Measurements from ENCODE around the gene ZC3H14.

ZC3H14 gene

DNA sequence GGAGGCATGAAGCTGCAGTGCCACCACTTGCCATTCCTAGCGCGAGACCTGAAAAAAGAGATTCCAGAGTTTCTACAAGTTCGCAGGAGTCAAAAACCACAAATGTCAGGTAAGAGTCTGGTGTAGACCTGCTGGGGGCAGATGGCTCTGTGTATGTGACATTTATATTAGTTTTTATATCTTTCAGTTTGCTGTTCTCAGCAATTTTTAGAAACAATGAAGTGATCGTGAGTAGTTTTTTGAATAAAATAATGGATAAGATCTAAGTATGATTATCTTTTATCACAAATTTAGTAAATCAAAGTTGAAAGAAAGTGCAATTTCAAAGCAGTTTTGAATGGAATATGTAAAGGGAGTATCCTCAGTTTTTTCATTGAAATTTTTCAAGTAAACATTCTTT, 9.3 kb downstream of the ZC3H14 start:
- H3K4me3 ChIP-seq (ENCODE audit: low read depth, low read length) = no peak overlapping the region
- TF ChIP-seq, protein P1, sequence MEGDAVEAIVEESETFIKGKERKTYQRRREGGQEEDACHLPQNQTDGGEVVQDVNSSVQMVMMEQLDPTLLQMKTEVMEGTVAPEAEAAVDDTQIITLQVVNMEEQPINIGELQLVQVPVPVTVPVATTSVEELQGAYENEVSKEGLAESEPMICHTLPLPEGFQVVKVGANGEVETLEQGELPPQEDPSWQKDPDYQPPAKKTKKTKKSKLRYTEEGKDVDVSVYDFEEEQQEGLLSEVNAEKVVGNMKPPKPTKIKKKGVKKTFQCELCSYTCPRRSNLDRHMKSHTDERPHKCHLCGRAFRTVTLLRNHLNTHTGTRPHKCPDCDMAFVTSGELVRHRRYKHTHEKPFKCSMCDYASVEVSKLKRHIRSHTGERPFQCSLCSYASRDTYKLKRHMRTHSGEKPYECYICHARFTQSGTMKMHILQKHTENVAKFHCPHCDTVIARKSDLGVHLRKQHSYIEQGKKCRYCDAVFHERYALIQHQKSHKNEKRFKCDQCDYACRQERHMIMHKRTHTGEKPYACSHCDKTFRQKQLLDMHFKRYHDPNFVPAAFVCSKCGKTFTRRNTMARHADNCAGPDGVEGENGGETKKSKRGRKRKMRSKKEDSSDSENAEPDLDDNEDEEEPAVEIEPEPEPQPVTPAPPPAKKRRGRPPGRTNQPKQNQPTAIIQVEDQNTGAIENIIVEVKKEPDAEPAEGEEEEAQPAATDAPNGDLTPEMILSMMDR (IDR thresholded peaks at IDR 0.05; ENCODE audit: insufficient read depth, low read length, missing control alignments) = no peak
- POLR2A ChIA-PET = no interaction called here
- no peak for DNase-seq (ENCODE audit: low read depth, low spot score)
- CTCF ChIA-PET = no interaction called here

DNA sequence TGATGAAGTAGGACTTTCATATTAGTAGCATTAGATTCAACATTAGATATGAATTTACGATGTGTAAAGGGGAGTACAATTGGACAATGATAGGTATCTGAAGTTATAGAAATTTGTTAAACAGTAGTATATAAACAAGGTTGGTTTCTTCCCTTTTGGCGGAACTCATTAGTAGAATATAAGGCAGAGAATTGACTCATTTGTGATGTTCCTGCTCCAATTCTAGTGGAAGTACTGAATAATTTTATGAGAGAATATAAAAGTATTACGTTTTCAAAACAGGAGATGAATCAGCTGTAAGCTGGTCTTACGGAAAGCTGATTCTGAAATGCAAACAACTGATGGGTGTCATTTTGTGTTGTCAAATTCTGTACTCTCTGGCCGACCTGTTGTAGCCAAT, 13.4 kb downstream of the ZC3H14 start:
- TF ChIP-seq, protein P1 (IDR thresholded peaks at IDR 0.05; ENCODE audit: insufficient read depth, low read length, missing control alignments) = no peak
- no peak for DNase-seq (ENCODE audit: low read depth, low spot score)
- POLR2A ChIA-PET = no interaction called here
- CTCF ChIA-PET = no interaction called here
- H3K4me3 ChIP-seq (ENCODE audit: low read depth, low read length) = no peak overlapping the region

DNA sequence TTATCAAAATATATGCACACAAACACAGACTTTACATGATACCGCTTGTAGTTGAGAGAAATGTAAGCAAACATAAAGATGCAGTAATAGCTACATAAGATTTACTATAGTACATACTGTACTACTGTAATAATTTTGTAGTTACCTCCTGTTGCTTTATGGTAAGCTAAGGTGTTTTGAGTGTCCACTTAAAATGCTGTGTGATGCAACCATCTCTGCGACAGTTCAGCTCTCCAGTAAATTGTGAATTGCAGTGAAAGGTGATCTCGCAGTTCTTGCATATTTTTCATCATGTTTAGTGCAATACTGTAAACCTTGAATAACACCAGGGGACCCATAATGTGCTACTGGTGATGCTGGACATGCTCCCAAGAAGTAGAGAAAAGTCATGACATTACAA, 21.6 kb downstream of the ZC3H14 start:
- TF ChIP-seq, protein P1 (IDR thresholded peaks at IDR 0.05; ENCODE audit: insufficient read depth, low read length, missing control alignments) = no peak
- ChIA-PET CTCF (interaction anchor here (0.8 kb wide), 1 partner anchor 10 kb away, joined by 3 read pairs; no protein-coding TSS in a partner anchor), POLR2A (no interaction called here)
- no peak for DNase-seq (ENCODE audit: low read depth, low spot score)
- H3K4me3 ChIP-seq (ENCODE audit: low read depth, low read length) = no peak overlapping the region

DNA sequence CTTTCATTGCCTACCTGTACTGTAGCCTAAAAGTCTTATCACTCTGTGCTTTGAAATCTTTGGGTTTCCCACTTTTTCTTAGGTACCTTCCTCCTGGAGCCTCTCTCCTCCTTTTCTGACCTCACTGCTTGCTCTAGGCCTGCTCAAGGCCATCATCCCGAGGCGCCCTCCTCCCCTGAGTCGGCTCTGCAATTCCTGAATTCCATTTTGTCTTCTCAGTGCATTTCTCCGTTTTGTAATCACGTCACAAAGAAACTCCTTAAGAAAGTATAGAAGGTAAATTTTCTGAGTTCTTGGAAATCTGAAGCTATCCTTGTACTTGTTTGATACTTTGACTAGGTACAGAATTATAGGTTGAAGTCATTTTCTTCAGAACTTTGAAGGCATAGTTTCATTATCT, 25.2 kb downstream of the ZC3H14 start:
- DNase-seq (ENCODE audit: low read depth, low spot score) = no peak
- TF ChIP-seq, protein P1 (IDR thresholded peaks at IDR 0.05; ENCODE audit: insufficient read depth, low read length, missing control alignments) = no peak
- ChIA-PET CTCF (no interaction called here), POLR2A (no interaction called here)
- H3K4me3 ChIP-seq (ENCODE audit: low read depth, low read length) = no peak overlapping the region

DNA sequence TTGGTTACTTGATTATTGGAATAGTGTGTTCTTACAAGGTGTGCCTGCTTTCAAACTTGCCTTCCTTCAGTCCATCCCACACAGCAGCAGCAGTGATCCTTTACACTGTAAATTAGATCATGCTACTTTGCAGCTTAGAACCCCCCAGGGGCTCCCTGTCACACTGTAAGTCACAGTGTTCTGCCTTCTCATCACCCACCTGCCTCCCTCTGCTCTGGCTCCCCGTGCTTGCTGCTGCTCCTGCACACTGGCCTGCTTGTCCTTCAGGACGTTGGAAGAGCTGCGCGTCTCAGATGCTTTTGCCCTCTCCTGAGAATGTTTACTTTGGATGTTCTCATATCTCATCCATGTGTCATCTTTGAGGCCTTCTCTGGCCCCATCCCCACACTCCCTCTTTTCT, 27.3 kb downstream of the ZC3H14 start:
- POLR2A ChIA-PET = interaction anchor here (0.7 kb wide), 1 partner anchor 30 kb away, joined by 3 read pairs; no protein-coding TSS in a partner anchor
- DNase-seq (ENCODE audit: low read depth, low spot score) = no peak
- no peak overlapping the region for H3K4me3 ChIP-seq (ENCODE audit: low read depth, low read length)
- TF ChIP-seq, protein P1 (IDR thresholded peaks at IDR 0.05; ENCODE audit: insufficient read depth, low read length, missing control alignments) = no peak
- CTCF ChIA-PET = interaction anchor here (1.4 kb wide), 1 partner anchor 106 kb away, joined by 3 read pairs; no protein-coding TSS in a partner anchor

DNA sequence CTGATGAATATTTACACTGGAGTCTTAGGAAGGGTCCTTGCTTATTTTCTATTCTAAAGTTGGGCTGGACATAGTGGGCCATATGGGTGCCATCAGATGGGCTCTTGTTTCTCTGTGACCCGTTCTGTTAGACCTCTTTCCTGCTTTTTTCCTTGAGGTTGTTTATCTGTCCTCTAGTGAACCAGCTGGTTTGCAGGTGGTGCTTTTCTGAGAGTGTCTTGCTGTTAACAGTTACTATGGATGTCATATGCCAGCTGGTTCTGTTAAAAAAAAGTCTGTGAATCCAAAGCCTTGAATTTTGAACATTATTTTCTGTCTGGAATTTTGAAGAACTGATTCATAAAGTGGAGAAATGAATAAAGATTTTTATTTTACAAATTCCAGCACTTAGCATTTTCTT, 29.2 kb downstream of the ZC3H14 start:
- POLR2A ChIA-PET = no interaction called here
- TF ChIP-seq, protein P1 (IDR thresholded peaks at IDR 0.05; ENCODE audit: insufficient read depth, low read length, missing control alignments) = no peak
- CTCF ChIA-PET = no interaction called here
- H3K4me3 ChIP-seq (ENCODE audit: low read depth, low read length) = no peak overlapping the region
- no peak for DNase-seq (ENCODE audit: low read depth, low spot score)

All from AG04449 (cell line).